NCI-H128 (cell line): Measurements from ENCODE around the gene NME1.

Experiments
- DNase-seq: peaks from one replicate; lab custom pipeline; 2025; ENCODE audit not compliant: unreplicated experiment; lab: John Stamatoyannopoulos, UW

NME1 gene

DNA sequence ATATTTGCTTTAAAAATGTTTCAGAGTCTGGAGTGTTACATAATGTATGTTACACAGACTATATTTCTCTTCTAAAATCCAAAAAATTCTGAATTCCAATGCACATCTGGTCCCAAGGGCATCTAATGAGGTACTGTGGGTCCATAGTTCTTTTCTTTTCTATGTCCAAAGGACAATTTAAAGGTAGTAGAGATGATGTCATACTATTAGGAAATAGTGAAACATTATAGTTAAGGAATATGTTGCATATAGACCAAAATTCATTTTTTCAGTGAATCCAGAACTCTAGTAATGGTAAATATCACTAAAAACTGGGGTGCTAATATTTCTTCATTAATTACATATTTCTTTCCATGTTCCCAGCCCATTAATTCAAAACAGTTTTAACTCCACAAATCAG lies 35.8 kb downstream of the NME1 start:
- no peak for DNase-seq

DNA sequence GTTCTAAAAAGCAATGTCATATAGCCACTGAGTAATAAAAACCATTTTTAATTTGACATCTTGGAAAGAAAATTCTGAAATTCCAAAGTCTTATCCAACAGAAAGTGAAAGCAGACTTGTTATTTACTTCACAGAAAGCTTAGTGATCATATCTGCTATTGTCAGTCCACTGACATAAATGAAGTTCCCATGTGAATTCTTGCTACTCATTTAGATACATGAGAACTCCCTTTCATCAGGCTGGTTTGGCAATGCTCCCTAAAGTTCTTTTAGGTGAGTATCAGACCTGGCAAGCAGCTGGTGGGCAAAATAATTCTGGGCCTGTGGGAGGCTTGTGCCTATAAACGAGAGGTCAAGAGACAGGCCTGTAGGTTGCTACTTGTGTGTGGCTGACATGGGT lies 36.3 kb downstream of the NME1 start:
- DNase-seq: no peak

DNA sequence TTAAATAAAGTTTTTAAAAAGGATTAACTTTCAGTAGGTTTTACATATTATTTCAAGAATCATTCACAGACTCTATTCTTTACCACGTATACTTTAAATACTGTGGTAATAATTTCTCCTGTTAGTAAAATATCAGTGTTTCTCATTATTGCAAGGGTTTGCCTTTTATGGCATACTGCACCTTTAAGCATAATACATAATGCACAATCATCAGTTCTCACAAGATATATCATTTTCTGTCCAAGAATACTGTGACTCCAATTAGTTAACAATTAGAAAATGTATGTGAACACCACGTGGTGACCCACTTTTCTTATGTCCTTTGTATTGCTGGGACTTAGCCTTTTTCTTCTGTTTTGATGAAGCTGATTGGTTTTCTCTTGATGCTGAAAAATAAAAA lies 38.5 kb downstream of the NME1 start:
- no peak for DNase-seq

- DNase-seq: no peak
Observed at GRCh38 chr17:51197754-51198153, 44.4 kb downstream of the NME1 start.

DNA sequence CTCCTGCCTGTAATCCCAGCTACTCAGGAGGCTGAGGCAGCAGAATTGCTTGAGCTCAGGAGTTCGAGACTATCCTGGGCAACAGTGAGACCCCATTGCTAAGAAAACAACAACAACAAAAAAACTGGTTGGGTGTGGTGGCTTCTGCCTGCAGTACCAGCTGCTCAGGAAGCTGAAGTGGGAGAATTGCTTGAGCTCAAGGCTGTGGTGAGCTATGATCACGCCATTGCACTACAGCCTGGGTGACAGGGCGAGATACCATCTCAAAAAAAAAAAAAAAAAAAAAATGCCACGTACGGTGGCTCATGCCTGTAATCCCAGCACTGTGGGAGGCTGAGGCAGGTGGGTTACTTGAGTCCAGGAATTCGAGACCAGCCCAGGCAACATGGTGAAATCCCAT lies 46.9 kb downstream of the NME1 start:
- no peak for DNase-seq

DNA sequence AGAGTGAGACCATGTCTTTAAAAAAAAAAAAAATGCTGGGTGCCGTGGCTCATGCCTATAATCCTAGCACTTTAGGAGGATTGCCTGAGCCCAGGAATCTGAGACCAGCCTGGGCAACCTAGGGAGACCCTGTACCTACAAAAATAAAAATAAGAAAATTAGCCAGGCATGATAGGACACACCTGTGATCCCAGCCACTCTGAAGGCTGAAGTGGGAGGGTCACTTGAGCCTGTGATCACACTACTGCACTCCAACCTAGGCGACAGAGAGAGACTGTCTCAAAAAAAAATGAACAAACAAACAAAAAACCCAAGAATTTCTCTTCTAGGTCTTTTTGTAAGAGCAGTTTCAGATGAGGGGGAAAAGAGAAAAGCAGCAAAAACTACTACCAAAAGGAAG lies 47.5 kb downstream of the NME1 start:
- no peak for DNase-seq

- no peak for DNase-seq
Observed at GRCh38 chr17:51203838-51204237, 50.5 kb downstream of the NME1 start.
